Body of pancreas (tissue), 4 donors: Measurements from ENCODE around the gene ZNF549.

Source experiments
- POLR2A ChIP-seq, 3 donors: fragments of 450-650 bp; IDR thresholded peaks; one replicate each; pipeline ENCODE4 v1.6.1; 2016; ENCODE audit warnings: antibody characterized with exemption in 3 of 3, mild to moderate bottlenecking in 2 of 3
- TF ChIP-seq, protein P1 (sequence below), 7 experiments: fragments of 450-650 bp in 4 of 7; fragments of 200-600 bp in 3 of 7; sonication (generic) in 3 of 7; IDR thresholded peaks; one replicate each; pipeline ENCODE4 v1.5.1; 2016 to 2019; ENCODE audit warnings: antibody characterized with exemption in 7 of 7

DNA sequence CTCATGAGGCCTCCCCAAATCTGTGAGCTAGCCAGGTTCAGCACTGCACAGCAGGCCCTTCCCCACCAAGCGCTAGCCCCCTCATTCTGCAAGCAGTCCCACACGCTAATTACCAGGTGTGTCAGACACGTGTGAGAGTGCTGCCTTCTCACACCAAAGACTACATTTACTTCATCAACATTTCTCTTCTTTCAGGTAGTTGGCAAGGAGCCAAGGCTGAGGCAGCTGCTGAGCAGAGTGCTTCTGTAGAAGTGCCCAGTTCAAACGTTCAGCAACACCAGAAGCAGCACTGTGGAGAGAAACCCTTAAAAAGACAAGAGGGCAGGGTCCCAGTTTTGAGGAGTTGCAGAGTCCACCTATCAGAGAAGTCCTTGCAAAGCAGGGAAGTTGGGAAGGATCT, 21.0 kb upstream of the ZNF549 start:
- TF ChIP-seq, protein P1, sequence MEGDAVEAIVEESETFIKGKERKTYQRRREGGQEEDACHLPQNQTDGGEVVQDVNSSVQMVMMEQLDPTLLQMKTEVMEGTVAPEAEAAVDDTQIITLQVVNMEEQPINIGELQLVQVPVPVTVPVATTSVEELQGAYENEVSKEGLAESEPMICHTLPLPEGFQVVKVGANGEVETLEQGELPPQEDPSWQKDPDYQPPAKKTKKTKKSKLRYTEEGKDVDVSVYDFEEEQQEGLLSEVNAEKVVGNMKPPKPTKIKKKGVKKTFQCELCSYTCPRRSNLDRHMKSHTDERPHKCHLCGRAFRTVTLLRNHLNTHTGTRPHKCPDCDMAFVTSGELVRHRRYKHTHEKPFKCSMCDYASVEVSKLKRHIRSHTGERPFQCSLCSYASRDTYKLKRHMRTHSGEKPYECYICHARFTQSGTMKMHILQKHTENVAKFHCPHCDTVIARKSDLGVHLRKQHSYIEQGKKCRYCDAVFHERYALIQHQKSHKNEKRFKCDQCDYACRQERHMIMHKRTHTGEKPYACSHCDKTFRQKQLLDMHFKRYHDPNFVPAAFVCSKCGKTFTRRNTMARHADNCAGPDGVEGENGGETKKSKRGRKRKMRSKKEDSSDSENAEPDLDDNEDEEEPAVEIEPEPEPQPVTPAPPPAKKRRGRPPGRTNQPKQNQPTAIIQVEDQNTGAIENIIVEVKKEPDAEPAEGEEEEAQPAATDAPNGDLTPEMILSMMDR (IDR thresholded peaks at IDR 0.05), result no peak
- TF ChIP-seq POLR2A (IDR thresholded peaks at IDR 0.05), result no peak
